Right lung (tissue), 10 donors: ENCODE measurements around the gene GOLGA8A. TPM values are rescaled to one million over a fixed set of nuclear protein-coding genes. Genes with fewer than 3 reads are reported as not detected.
A peak's percentile ranks its signal among the peaks of the same experiment; 100 is the strongest.
"Not testable (repeated sequence)": the region's sequence is repeated elsewhere in the genome, so short reads cannot be mapped to it uniquely, and the experiment has no call there.

Source experiments
- DNase-seq, 2 donors: peaks; one replicate each; pipeline ENCODE4 v3.0.0-alpha.2; 2013
- long read RNA-seq, 8 donors: transcript quantifications; one replicate each; lab custom pipeline, GENCODE V29; 2026
- polyA plus RNA-seq, 5 donors: library from polyadenylated mRNA; unstranded; fragments of 120-200 nt; gene quantifications; one replicate each; pipeline versions ENCODE4 v1.2.1 to v1.2.3, GENCODE V29; 2013; ENCODE audit warnings: inconsistent platforms in 1 of 5, low replicate concordance in 1 of 5; ENCODE audit not compliant: insufficient read length in 5 of 5, insufficient read depth in 1 of 5

Gene GOLGA8A, protein sequence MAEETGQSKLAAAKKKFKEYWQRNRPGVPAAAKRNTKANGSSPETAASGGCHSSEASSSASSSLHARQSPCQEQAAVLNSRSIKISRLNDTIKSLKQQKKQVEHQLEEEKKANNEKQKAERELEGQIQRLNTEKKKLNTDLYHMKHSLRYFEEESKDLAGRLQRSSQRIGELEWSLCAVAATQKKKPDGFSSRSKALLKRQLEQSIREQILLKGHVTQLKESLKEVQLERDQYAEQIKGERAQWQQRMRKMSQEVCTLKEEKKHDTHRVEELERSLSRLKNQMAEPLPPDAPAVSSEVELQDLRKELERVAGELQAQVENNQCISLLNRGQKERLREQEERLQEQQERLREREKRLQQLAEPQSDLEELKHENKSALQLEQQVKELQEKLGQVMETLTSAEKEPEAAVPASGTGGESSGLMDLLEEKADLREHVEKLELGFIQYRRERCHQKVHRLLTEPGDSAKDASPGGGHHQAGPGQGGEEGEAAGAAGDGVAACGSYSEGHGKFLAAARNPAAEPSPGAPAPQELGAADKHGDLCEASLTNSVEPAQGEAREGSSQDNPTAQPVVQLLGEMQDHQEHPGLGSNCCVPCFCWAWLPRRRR
- 100 to 1,000 TPM; 176 to 314 (median 201) TPM for polyA plus RNA-seq
- long read RNA-seq, donor 1, partial matches to known transcripts, result 75 of 79 reads
- long read RNA-seq, donor 1, other reads (novel, unspliced or antisense), result 0 of 79 reads
- long read RNA-seq, donor 2, partial matches to known transcripts, result 5 of 5 reads
- long read RNA-seq, donor 2, other reads (novel, unspliced or antisense), result 0 of 5 reads
- long read RNA-seq, donor 3, partial matches to known transcripts, result 27 of 27 reads
- long read RNA-seq, donor 3, other reads (novel, unspliced or antisense), result 0 of 27 reads
- long read RNA-seq, donor 4, partial matches to known transcripts, result 40 of 41 reads
- long read RNA-seq, donor 4, other reads (novel, unspliced or antisense), result 0 of 41 reads
- long read RNA-seq, donor 5, transcript GOLGA8A-205 (5 exons, 653 nt), result major isoform, 6 of 33 reads
- long read RNA-seq, donor 5, partial matches to known transcripts, result 27 of 33 reads
- long read RNA-seq, donor 5, other reads (novel, unspliced or antisense), result 0 of 33 reads
- long read RNA-seq, donor 6, partial matches to known transcripts, result 34 of 35 reads
- long read RNA-seq, donor 6, other reads (novel, unspliced or antisense), result 0 of 35 reads
- long read RNA-seq, donor 7, partial matches to known transcripts, result 30 of 32 reads
- long read RNA-seq, donor 7, other reads (novel, unspliced or antisense), result 0 of 32 reads
- long read RNA-seq, donor 8, result 0 reads

- peak; percentile 60 to 68 for DNase-seq
These were observed at the start of gene GOLGA8A for GRCh38 chr15:34437687-34438086. Gene GOLGA8A, minus strand, starts transcription at chr15:34437808. Its CDS starts 48,117 bp downstream, at chr15:34389691.

DNA sequence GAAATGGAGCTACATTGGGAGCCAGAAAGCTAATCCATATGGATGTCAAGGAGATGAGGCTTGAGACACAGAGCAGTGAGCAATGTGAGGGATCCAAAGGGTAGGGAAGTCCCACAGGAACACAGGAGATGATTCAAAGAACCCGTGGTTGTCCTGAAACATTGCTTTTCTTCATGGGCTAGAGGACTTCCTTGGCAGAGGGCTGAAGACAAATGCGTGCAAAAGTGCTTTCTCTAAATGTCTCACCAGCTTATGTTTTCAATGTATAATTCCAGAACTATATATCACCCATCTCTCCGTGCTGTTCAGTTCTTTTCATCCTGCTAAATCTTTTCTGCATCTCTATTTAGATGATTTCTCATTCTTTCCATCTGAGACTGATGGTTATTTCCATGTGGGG is 46.0 kb upstream of the GOLGA8A start:
- no peak for DNase-seq

DNA sequence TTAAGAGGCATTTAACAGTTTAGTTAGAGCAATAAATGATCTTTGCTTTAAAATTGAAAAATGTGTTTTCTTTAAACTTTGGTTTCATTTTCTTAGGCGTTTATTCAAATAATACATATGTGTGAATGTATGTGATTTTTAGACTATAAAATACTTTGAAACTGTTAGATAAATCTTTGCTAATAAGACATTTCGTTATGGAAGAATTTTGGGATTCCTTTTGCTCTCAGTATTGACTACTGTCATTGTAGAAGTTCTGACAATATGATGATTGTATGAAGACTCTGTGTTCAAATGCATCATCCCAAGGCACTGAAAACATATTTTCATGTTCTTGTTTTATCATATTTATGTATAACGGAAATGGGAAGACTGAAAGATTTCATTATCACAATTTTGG is 43.8 kb upstream of the GOLGA8A start:
- DNase-seq, result no peak

- DNase-seq, result no peak
These were observed 36.2 kb upstream of the GOLGA8A start for GRCh38 chr15:34473840-34474239.

DNA sequence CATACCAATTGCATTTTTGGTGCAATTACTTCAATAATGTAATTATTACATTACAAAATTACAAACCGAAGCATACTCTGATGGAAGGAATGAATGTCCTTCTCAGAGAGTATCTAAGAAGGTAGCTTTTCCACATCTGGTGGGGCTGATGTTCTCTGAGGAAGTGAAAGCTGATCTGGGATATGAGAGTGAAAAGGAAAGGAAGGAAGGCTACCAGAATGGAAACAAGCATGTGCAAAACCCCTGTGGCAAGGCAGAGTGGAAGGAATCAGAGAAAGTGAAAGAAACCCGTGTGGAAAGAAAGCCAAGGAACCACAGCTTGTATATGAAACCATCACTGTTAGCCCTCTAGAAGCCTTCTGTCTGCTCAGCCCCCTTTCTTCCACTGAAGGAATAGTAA is 35.3 kb upstream of the GOLGA8A start:
- DNase-seq, result no peak

- DNase-seq, result no peak
These were observed 33.3 kb upstream of the GOLGA8A start for GRCh38 chr15:34470892-34471291.

DNA sequence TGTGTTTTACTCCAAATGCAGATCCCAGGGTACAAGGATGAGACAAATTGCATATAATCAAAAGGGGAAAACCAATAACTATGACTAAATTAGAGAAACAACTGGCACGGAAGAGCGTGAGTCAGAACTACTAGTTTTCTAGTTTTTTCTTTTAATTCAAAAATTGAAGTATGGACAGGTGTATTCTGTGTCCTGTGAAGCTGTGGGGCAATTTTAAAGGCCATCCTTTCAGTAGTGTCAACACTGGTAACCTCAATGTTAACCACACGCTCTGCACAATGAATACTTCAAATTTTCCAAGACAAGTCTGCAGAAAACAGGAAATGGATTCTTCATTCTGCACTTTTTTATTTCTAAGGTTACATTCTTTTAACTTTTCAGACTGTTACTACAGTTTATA is 32.5 kb upstream of the GOLGA8A start:
- DNase-seq, result no peak

GRCh38 chr15:34461730-34462129 is 24.1 kb upstream of the GOLGA8A start:
- no peak for DNase-seq

- DNase-seq, result no peak
These were observed 22.8 kb upstream of the GOLGA8A start for GRCh38 chr15:34460451-34460850.

DNA sequence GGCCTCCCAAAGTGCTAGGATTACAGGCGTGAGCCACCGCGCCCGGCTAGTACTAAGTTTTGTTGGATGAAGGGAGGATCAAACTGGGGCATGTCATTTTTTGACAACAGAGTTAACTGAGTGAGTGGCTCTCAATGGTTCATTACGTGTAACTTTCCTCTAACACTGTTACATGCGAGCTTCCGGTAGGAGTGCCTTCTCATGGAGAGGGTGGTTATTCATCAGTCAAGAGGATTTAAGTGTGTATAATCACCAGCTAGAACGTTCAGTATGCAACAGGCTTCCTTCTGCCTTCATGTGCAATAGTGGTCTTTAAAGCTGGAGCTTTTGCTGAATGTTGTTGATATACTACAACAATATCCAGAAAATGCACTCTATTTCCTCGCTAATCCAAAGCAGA is 19.1 kb upstream of the GOLGA8A start:
- DNase-seq, result no peak

DNA sequence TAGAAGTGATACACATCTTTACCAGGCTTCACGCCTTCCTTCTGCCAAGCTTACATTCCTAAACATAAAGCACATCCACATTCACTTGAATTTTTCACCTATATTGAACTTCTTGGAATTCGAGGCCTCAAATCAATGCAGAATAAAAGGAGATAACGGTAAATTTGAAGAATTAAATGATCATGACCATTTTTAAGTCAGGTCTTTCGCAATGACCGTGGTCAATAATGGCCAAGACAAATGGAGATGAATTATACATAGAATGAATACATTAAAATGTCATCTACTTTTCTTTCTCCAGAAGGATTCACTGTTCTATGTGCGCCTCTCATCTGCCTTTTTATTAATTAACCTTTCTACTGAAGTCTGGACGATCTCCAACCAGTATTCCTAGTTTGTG is 5.3 kb upstream of the GOLGA8A start:
- no peak for DNase-seq

- DNase-seq, result no peak
These were observed 2.3 kb upstream of the GOLGA8A start for GRCh38 chr15:34439878-34440277.

DNA sequence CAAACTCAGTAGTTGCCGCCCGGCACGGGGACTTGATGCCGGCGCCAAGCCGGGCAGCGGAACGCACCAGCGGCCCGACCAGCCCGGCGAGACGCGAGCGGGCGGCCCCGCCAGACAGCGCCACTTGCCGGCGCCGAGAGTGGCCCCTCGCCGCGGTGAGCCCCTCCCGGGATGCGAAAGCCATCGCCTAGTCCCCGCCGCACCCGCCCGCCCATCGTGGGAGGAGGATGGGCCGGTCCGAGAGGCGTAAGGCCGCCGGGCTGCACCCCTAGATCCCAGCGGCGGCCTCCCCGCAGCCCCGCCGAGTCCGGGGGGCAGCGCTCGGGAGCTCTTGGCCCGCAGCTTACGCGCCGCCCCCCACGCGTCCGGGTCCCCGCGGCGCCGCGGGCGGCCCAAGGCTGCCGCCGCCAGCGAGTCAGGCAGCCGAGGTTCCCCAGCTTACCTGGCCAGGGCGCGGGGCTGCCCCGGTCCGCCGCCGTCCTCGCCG is 609 bp downstream of the GOLGA8A start:
- DNase-seq, result peak; percentile 22 to 40

- peak; percentile 2 to 12 for DNase-seq
These were observed 1.3 kb downstream of the GOLGA8A start for GRCh38 chr15:34436126-34436955.

DNA sequence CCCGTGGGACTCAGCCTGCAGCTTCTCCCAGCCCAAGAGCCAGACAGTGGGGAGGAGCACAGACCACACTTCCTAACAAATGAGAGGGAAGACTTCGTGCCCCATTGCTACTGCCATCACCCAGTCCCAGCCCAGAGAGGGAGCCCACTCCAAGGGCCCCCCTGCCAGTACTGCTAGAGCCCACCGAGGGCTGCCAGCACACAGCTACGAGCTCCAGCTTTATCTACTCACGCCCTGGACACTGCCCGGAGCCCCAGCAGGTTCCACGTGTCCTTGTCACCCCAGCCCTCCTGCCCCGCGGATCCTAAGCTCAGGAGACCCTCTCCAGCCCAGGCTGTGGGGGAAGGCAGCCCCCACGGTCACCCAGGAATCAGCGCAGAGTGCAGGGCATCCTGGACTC is 1.9 kb downstream of the GOLGA8A start:
- no peak for DNase-seq

- no peak for DNase-seq
These were observed 2.8 kb downstream of the GOLGA8A start for GRCh38 chr15:34434627-34435305.

GRCh38 chr15:34433956-34434626 is 3.5 kb downstream of the GOLGA8A start:
- not testable (repeated sequence) for DNase-seq

DNA sequence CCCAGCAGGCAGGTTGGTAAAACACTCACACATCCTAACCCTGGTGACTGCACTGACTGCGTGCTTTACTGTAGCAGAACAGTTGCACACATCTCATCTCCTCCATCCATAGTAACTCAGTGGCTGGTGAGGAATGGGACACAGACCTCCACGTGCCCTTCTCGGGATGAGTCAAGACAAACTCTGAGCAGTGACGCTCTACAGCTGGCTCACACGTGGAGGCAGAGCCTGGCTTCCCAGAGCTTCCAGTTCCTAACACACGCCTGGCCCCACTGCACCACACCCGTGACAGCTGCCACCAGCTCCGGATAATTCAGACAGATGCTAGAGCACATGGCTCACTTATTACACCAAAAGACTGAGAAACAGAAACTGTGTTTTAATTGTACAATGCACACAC is 7.0 kb downstream of the GOLGA8A start:
- DNase-seq, result not testable (repeated sequence)

DNA sequence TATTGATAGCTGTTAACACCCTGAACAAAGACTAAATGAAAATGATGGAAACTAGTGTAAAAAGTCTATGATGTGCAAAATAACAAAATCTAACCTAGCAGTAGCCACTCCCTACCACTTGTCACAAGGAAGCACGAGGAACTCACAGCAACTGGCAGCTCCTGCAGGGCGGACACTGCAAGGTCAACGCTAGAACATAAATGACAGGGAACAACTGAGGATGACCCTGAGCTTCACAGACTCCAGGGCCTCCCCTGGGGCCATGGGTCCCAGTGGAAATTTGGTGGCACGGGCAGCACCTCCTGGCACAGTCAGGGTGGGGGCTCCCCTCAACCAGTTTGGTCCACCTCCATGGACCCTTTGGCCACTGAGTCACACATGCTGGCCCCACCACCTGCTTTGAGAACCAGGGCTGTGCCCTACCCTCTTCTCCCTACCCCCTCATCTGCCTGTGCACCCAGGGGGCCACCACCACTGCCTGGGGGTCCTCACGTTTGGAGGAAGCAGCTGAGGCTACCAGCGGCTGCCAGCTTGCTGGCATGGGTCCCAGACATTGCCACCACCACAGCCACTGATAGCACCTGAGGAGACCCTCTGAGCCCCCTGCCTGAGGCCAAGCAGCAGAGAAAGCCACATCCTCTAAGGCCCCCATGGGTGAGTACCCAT is 14.1 kb downstream of the GOLGA8A start:
- DNase-seq, result not testable (repeated sequence)
